ENCODE results near the gene TRIM44.

GRCh38 chr11:35626501-35626900 is 36.1 kb upstream of the TRIM44 start:
- TF ChIP-seq CTCF (IDR thresholded peaks at IDR 0.05) (no peak), POLR2A (IDR thresholded peaks at IDR 0.05) (no peak)
